ENCODE results near the gene FAM219A.
"Not testable (repeated sequence)": the region's sequence is repeated elsewhere in the genome, so short reads cannot be mapped to it uniquely, and the experiment has no call there.

FAM219A gene

DNA sequence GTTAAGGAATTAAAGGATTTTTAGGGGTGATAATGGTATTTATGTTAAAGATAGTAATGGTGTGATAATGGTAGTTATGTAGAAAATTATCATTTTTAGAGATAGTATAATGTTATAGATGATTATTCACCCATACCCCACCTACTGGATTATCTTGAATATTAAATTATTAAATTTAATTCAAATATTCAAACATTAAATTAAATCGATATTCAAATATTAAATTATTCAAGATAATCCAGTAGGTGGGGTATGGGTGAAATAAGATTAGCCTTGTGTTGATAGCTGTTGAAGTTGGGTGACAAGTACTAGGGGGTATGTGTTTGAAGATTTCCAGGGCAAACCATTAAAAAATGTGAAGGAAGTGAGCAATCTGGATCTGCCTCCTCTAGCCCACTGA, 15.6 kb downstream of the FAM219A start:
- DNase-seq, result no peak

GRCh38 chr9:34440017-34440416, 18.4 kb downstream of the FAM219A start:
- DNase-seq, result no peak

- not testable (repeated sequence) for DNase-seq
Measured at GRCh38 chr9:34438465-34438864, 19.9 kb downstream of the FAM219A start.

GRCh38 chr9:34437926-34438307, 20.5 kb downstream of the FAM219A start:
- not testable (repeated sequence) for DNase-seq

- peak; percentile 71 to 82 for DNase-seq
Measured at GRCh38 chr9:34437006-34437925, 21.1 kb downstream of the FAM219A start.

GRCh38 chr9:34431667-34432066, 26.7 kb downstream of the FAM219A start:
- DNase-seq, result peak in 1 of 2 experiments; percentile 62

GRCh38 chr9:34430843-34431437, 27.4 kb downstream of the FAM219A start:
- peak; percentile 92 to 96 for DNase-seq

DNA sequence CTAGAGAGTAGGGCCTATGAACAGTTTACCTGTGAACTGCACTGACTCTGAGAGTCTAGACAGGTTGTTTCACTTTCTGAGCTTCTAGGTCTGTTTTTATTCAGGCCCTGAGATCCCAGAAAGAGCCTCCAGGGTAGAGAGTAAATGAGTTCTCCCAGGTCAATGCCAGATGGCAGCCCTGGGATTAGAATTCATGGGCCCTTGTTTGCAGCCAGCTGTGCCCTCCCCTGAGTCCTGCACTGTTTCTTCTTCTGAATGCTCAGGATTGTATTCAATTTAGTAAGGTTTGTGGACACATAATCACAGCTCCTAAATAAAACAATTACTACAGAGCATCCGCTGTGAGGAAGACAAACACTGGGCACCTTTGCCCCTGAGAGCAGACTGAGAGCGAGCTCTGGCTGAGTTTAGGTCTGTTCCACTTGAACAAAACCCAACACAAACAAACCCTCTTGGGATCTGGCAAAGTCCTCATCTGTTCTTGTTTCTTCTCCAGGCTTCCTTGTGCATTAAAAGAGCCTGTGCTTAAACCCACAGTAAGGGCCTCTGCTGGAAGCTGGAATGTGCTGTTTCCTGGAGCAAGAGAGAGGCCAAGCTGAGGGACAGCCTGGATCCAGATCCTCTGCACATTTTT, 29.9 kb downstream of the FAM219A start:
- DNase-seq, result peak; percentile 59 to 71

GRCh38 chr9:34426347-34427074, 31.9 kb downstream of the FAM219A start:
- no peak for DNase-seq

- no peak for DNase-seq
Measured at GRCh38 chr9:34419716-34420504, 38.5 kb downstream of the FAM219A start.

GRCh38 chr9:34417734-34418133, 40.6 kb downstream of the FAM219A start:
- DNase-seq, result no peak

- DNase-seq, result no peak
Measured at GRCh38 chr9:34413231-34413852, 45.0 kb downstream of the FAM219A start.

DNA sequence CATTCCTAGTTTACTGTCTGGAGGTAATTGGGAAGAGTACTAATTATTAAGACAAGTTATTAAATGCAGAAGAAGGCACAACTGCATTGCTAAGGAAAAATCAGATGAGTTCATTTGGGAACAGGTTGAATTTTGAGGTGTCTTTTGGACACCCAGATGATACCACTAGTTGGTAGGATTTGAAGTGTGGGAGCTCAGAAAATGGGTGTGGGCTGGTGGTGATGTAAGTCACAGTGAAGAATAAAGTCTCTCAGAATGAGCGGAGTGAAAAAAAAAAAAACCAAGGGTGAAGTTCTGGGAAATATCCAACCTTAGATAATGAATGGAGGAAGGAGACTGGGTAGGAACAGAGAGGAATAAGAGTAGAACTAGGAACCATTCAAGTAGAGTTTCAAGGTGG, 46.0 kb downstream of the FAM219A start:
- no peak for DNase-seq

GRCh38 chr9:34409154-34409553, 49.2 kb downstream of the FAM219A start:
- no peak for DNase-seq

GRCh38 chr9:34408173-34408572, 50.2 kb downstream of the FAM219A start:
- DNase-seq, result no peak

GRCh38 chr9:34406219-34406618, 52.2 kb downstream of the FAM219A start:
- DNase-seq, result no peak

- DNase-seq, result no peak
Measured at GRCh38 chr9:34405719-34406118, 52.7 kb downstream of the FAM219A start.

- DNase-seq, result peak; percentile 73 to 81
Measured at GRCh38 chr9:34403554-34404380, 54.6 kb downstream of the FAM219A start.

- DNase-seq, result no peak
Measured at GRCh38 chr9:34400686-34401602, 57.4 kb downstream of the FAM219A start.

DNA sequence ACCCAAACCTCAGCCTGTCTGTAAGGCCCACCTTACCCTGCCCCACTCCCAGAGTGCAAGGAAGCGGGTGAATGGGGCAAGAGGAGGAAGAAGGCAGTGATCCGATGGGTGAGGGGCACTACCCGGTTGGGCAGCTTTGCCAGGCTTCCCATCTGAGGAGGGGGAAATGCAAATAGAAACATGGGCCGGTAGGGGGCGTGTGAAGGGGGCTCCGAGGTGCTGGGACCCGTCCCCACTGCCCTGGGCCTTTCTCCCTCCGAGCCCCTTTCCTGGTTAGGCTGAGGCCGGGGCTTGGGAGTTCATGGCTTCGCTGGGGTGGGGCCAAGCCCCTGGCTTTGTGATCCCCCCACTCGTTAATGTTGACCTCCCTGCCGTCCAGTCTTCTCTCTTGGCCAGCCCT, 58.1 kb downstream of the FAM219A start:
- DNase-seq, result no peak

Data from NCI-H446 (cell line).